GM21381 (cell line): ENCODE data around the gene MRPL14.

Experiments used
- ATAC-seq: cut with Tn5 transposase; IDR thresholded peaks from one replicate; pipeline ENCODE4 v1.9.1; 2021; ENCODE audit warnings: mild to moderate bottlenecking, moderate library complexity; ENCODE audit not compliant: unreplicated experiment

MRPL14 gene

DNA sequence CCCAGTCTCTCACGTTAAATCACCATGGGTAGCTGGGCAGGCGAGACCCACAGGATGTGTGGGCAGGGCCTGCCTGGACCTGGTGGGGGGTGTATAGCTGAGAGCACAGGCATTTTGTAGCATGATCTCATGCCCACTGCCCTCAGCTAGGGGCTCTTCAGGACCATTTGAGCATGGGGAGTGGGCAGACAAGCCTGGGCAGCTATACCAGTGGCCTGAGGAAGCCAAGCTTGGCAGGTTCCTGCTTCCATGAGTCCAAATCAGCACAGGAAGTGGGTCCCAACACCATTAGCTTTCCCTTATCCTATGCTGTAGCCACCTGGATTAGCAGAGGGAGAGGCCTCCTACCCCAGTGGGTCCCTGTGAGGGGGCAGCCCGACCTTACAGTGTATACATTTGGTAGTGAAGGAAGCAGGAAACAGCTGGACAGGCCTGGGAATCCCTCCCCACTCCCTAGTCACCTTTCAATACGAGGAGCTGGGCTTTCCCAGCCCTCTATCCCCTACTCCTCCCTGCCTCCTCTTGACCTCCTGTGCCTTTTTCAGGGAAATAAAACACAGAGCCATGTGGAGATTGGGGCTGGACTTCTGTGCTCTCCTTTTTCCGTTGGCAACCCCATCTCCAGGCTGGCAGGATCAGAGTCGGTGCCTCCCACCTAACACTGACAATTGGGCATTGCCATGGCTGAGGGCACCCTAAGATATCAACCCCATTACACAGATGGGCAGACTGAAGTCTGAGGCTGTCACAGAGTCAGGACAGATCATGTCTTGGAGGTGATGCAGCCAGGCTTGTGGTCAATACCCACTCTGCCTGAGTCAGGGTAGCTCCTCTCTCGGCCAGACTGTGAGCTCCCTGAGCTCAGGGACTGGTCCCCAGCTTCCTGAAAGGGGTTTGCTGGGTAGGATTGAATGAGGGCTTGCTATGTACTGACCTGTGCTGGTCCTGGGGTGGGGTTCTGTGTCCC is 59.8 kb downstream of the MRPL14 start:
- no peak for ATAC-seq

DNA sequence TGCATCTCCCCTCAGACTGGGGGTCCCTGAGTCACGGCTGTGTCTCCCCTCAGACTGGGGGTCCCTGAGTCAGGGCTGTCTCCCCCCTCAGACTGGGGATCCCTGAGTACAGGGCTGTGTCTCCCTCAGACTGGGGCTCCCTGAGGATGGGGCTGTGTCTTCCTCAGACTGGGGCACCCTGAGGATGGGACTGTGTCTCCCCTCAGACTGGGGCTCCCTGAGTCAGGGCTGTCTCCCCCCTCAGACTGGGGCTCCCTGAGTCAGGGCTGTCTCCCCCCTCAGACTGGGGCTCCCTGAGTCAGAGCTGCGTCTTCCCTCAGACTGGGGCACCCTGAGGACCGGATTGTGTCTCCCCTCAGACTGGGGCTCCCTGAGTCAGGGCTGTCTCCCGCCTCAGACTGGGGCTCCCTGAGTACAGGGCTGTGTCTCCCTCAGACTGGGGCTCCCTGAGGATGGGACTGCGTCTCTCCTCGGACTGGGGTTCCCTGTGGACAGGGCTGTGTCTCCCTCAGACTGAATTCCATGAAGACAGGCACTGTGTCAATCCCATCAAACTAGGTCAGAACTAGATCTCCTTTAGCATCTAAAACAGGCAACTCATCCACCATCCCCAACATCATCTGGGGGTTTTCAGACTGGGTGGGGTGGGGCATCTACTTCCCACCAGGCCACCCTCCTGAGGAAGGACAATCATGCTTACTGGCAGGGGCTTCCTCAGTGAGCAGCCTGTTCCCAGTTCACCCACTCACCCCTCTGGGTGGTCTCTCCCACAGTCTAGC is 60.7 kb downstream of the MRPL14 start:
- no peak for ATAC-seq

DNA sequence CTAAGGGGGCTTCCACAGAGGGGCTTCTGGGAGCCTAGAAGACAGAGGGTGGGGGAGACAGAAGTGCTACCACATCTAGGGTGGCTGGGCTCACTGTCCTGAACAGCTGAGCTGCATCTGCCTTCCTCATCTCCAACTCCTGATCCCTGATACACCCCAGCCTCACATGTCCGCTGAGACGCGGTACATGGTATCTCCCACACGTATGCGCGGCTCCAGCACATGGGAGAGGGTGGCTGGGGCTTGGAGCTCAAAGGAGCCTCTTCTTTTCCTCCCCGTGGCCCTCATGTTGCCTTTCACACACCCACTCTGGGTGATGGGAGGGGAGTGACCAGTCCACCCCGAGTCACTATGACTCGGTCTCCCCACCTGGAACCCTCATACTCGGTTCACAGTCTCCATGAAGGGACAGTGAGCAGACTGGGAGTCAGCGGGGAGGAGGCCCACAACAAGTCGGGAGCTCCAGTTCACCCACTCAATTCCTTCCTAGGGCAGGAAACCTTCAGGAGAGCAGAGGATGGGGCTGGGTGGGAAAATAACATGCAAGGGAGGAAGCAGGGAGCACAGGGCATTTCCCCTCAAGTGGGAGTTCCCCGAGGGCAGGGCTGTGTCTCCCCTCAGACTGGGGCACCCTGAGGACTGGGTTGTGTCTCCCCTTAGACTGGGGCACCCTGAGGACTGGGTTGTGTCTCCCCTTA is 61.7 kb downstream of the MRPL14 start:
- ATAC-seq, result no peak

DNA sequence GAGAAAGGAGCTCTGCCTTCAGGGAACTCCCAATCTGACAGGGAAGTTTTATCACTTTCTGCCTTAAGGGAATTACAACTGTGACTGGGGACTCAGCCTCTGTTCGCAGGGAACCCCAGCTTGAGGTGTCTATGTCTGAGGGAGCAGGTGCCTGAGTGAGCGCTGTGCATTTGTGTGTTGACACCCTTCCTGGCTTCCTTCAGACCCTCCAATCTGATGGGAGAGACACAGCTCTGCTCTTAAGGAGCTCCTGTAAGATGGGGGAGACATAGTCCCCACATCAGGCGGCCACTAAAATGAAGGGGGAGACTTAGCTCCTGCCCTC is 62.3 kb downstream of the MRPL14 start:
- ATAC-seq, result no peak

DNA sequence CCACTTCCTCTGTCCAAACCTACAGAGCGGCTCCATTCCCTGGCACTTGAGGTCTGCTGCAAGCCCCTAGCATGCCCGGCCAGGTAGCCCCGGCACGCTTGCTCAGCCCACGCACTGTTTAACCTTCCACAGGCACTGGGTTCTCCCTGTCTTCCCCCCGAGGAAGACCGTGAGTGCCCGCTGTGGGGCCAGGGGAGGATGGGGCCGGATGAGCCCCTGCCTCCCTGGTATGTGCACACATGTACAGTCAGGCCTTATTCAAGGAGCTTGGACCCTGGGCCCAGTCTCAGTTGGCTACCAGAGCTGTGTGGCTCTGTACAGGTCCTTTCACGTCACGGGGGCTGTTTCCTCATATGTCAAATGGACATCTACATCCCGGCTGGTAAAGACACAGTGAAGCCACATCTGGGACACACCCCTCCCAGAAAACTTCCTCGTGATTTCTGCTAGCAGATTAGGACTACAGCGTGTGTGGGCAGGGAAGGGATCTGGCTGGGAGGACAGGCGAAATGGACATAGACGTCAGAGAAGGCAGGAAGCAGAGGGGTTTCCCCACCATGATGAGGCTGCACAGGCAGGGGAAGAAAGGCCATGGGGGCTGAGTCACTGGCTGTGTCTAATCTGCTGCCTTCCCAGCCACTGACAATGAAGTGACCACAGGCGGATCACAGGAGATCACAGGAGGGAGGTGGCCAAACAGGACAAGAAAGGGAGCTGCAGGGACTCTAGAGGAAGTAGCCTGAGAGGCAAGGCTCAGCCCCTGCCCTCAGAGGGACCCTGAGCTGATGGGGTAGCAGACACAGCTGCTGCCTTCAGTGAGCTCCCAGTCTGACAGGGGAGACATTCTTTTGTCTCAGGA is 62.9 kb downstream of the MRPL14 start:
- ATAC-seq, result no peak

DNA sequence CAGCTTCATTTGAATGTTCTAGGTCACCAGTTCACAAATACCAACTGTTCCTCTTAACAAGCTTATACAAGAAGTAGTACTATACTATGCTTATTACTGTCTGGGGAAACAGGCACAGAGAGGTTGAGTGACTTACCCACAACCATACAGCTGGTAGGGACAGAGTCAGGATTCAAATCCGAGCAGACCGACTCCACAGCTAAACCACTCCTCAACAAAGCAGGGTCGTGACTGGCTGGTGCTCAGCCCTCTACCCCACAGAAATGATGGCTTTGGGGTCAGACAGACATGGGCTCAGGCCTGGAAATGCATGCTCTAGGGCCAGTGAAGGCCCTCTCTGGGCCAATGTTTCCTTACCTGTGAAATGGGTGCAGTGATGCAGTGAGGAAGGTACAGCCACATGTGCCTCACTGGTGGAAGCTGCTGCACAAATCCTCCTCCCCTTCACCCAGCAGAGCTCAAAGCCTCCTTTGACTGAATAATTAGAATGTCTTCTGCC is 63.6 kb downstream of the MRPL14 start:
- no peak for ATAC-seq
